Liver (tissue), 9 donors: Measurements from ENCODE around the gene TMEM215. TPM values are rescaled to one million over a fixed set of nuclear protein-coding genes. Genes with fewer than 3 reads are reported as not detected.

ENCODE experiments used
- DNase-seq: peaks from one replicate; pipeline ENCODE4 v3.0.0-alpha.2; 2017; ENCODE audit warnings: low spot score
- H3K27ac ChIP-seq, 2 donors: one replicate each; pipeline ENCODE4 v1.7.0; 2013; ENCODE audit warnings: inconsistent platforms in 2 of 2, low read length in 2 of 2, control low read depth in 1 of 2, low read depth in 1 of 2, mild to moderate bottlenecking in 1 of 2
- H3K27me3 ChIP-seq, 4 donors: one replicate each; pipeline versions ENCODE4 v1.6.1 to v1.7.0; 2013; ENCODE audit warnings: low read length in 3 of 4, inconsistent platforms in 1 of 4, mild to moderate bottlenecking in 1 of 4, moderate library complexity in 1 of 4; ENCODE audit not compliant: control insufficient read depth in 4 of 4, insufficient read depth in 4 of 4
- H3K36me3 ChIP-seq, 4 donors: one replicate each; pipeline versions ENCODE4 v1.6.1 to v1.7.0; 2013; ENCODE audit warnings: low read length in 3 of 4, mild to moderate bottlenecking in 3 of 4, low read depth in 1 of 4, moderate library complexity in 1 of 4; ENCODE audit not compliant: control insufficient read depth in 4 of 4, insufficient read depth in 3 of 4
- H3K4me1 ChIP-seq, 4 donors: one replicate each; pipeline versions ENCODE4 v1.6.1 to v1.7.0; 2013; ENCODE audit warnings: low read length in 3 of 4, mild to moderate bottlenecking in 3 of 4, moderate library complexity in 1 of 4; ENCODE audit not compliant: control insufficient read depth in 4 of 4, insufficient read depth in 4 of 4
- H3K4me3 ChIP-seq, 3 donors: one replicate each; pipeline versions ENCODE4 v1.6.1 to v1.7.0; 2013; ENCODE audit warnings: low read length in 3 of 3, control low read depth in 1 of 3, low read depth in 1 of 3, mild to moderate bottlenecking in 1 of 3
- H3K9ac ChIP-seq, 2 donors: one replicate each; pipeline ENCODE4 v1.7.0; 2013; ENCODE audit warnings: low read length in 2 of 2, mild to moderate bottlenecking in 2 of 2, moderate library complexity in 2 of 2, control low read depth in 1 of 2, low read depth in 1 of 2
- H3K9me3 ChIP-seq, 4 donors: one replicate each; pipeline versions ENCODE4 v1.6.1 to v1.7.0; 2013; ENCODE audit warnings: low read length in 3 of 4; ENCODE audit not compliant: control insufficient read depth in 4 of 4
- ATF3 ChIP-seq: IDR thresholded peaks from 2 replicates; pipeline ENCODE4 v1.6.1; 2016; ENCODE audit warnings: antibody characterized with exemption
- EGR1 ChIP-seq, 2 donors: IDR thresholded peaks; 2 replicates each; pipeline ENCODE4 v1.6.1; 2016 to 2018; ENCODE audit warnings: antibody characterized with exemption in 2 of 2, low read depth in 2 of 2
- FOXA1 ChIP-seq: IDR thresholded peaks from 2 replicates; pipeline ENCODE4 v1.6.1; 2016; ENCODE audit warnings: antibody characterized with exemption
- FOXA2 ChIP-seq: IDR thresholded peaks from 2 replicates; pipeline ENCODE4 v1.6.1; 2016; ENCODE audit warnings: antibody characterized with exemption
- GABPA ChIP-seq, 2 donors: IDR thresholded peaks in 1 of 2; conservative IDR thresholded peaks in 1 of 2; 2 replicates each; pipeline ENCODE4 v1.6.1; 2016; ENCODE audit warnings: antibody characterized with exemption in 2 of 2, mild to moderate bottlenecking in 1 of 2, moderate library complexity in 1 of 2
- HNF4A ChIP-seq, 2 donors: conservative IDR thresholded peaks; 2 replicates each; pipeline ENCODE4 v1.6.1; 2016; ENCODE audit warnings: antibody characterized with exemption in 2 of 2, mild to moderate bottlenecking in 2 of 2
- HNF4G ChIP-seq: IDR thresholded peaks from 2 replicates; pipeline ENCODE4 v1.6.1; 2016; ENCODE audit warnings: antibody characterized with exemption
- JUND ChIP-seq, 2 donors: IDR thresholded peaks; 2 replicates each; pipeline ENCODE4 v1.6.1; 2016; ENCODE audit warnings: antibody characterized with exemption in 2 of 2
- MAX ChIP-seq: IDR thresholded peaks from 2 replicates; pipeline ENCODE4 v1.6.1; 2016; ENCODE audit warnings: antibody characterized with exemption
- NR2F2 ChIP-seq: IDR thresholded peaks from 2 replicates; pipeline ENCODE4 v1.6.1; 2016; ENCODE audit warnings: antibody characterized with exemption
- RAD21 ChIP-seq, 2 donors: IDR thresholded peaks; 2 replicates each; pipeline ENCODE4 v1.6.1; 2016; ENCODE audit warnings: antibody characterized with exemption in 2 of 2, mild to moderate bottlenecking in 2 of 2
- RXRA ChIP-seq, 2 donors: IDR thresholded peaks; 2 replicates each; pipeline ENCODE4 v1.6.1; 2017 to 2018; ENCODE audit warnings: antibody characterized with exemption in 2 of 2, mild to moderate bottlenecking in 1 of 2
- SP1 ChIP-seq: IDR thresholded peaks from 2 replicates; pipeline ENCODE4 v1.6.1; 2018; ENCODE audit warnings: antibody characterized with exemption, mild to moderate bottlenecking
- TAF1 ChIP-seq: conservative IDR thresholded peaks from 2 replicates; pipeline ENCODE4 v1.6.1; 2016; ENCODE audit warnings: antibody characterized with exemption, mild to moderate bottlenecking
- YY1 ChIP-seq: IDR thresholded peaks from 2 replicates; pipeline ENCODE4 v1.6.1; 2016; ENCODE audit warnings: antibody characterized with exemption, mild to moderate bottlenecking
- ZBTB33 ChIP-seq: IDR thresholded peaks from 2 replicates; pipeline ENCODE4 v1.6.1; 2016; ENCODE audit warnings: antibody characterized with exemption
- WGBS: extraction: QIAGEN DNeasy Blood & Tissue Kit; methylation state at CpG from one replicate; pipeline ENCODE4 v1.1.7; 2013; 5-methylcytosine and 5-hydroxymethylcytosine counted together
- polyA plus RNA-seq, 2 donors: library from polyadenylated mRNA; stranded (reverse) in 1 of 2; unstranded in 1 of 2; fragments of 200-250 nt in 1 of 2; fragments of >200 nt in 1 of 2; fragmentation: Nextera tagmentation in 1 of 2; extraction: Ambion mirVana in 1 of 2; gene quantifications; one replicate each; pipeline versions ENCODE4 v1.2.1 to v1.2.3, GENCODE V29; 2013 to 2015
- total RNA-seq, 2 donors: library from RNA; depleted of rRNA; stranded (reverse); fragments of >200 nt; gene quantifications; one replicate each; pipeline ENCODE4 v1.2.3, GENCODE V29; 2014
- TF ChIP-seq, protein P1 (sequence below): fragments of 150-350 bp; IDR thresholded peaks from 2 replicates; pipeline ENCODE4 v1.5.1; 2017; ENCODE audit warnings: improper control_type of control experiment, low read depth, low read length; ENCODE audit not compliant: missing input control
- TF ChIP-seq, protein P2 (sequence below): IDR thresholded peaks from 2 replicates; pipeline ENCODE4 v1.6.1; 2016; ENCODE audit warnings: antibody characterized with exemption, mild to moderate bottlenecking
- donor health status: healthy.
- donor health status: healthy.
- donor health status: healthy.
- donor health status: healthy.
- donor health status: healthy.

The TMEM215 gene
- total and polyA plus RNA-seq, 4 donors: not detected

- no peak overlapping the region for H3K9ac ChIP-seq
- TF ChIP-seq JUND (IDR thresholded peaks at IDR 0.05): no peak
- no peak for TF ChIP-seq FOXA1
- TF ChIP-seq RXRA (IDR thresholded peaks at IDR 0.05): no peak
- no peak for TF ChIP-seq ZBTB33
- TF ChIP-seq, protein P1, sequence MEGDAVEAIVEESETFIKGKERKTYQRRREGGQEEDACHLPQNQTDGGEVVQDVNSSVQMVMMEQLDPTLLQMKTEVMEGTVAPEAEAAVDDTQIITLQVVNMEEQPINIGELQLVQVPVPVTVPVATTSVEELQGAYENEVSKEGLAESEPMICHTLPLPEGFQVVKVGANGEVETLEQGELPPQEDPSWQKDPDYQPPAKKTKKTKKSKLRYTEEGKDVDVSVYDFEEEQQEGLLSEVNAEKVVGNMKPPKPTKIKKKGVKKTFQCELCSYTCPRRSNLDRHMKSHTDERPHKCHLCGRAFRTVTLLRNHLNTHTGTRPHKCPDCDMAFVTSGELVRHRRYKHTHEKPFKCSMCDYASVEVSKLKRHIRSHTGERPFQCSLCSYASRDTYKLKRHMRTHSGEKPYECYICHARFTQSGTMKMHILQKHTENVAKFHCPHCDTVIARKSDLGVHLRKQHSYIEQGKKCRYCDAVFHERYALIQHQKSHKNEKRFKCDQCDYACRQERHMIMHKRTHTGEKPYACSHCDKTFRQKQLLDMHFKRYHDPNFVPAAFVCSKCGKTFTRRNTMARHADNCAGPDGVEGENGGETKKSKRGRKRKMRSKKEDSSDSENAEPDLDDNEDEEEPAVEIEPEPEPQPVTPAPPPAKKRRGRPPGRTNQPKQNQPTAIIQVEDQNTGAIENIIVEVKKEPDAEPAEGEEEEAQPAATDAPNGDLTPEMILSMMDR: no peak
- no peak for TF ChIP-seq YY1
- TF ChIP-seq MAX: no peak
- no peak for TF ChIP-seq ATF3
- TF ChIP-seq HNF4G: no peak
- TF ChIP-seq SP1: no peak
- TF ChIP-seq HNF4A (conservative IDR thresholded peaks at IDR 0.05): no peak
- TF ChIP-seq GABPA (IDR thresholded peaks at IDR 0.05 in 1 of 2, conservative IDR thresholded peaks at IDR 0.05 in 1 of 2): no peak
- no peak for TF ChIP-seq FOXA2
- no peak for TF ChIP-seq RAD21 (IDR thresholded peaks at IDR 0.05)
- TF ChIP-seq EGR1 (IDR thresholded peaks at IDR 0.05; ENCODE audit: low read depth in 2 of 2): no peak
- no peak for TF ChIP-seq TAF1
- TF ChIP-seq, protein P2, sequence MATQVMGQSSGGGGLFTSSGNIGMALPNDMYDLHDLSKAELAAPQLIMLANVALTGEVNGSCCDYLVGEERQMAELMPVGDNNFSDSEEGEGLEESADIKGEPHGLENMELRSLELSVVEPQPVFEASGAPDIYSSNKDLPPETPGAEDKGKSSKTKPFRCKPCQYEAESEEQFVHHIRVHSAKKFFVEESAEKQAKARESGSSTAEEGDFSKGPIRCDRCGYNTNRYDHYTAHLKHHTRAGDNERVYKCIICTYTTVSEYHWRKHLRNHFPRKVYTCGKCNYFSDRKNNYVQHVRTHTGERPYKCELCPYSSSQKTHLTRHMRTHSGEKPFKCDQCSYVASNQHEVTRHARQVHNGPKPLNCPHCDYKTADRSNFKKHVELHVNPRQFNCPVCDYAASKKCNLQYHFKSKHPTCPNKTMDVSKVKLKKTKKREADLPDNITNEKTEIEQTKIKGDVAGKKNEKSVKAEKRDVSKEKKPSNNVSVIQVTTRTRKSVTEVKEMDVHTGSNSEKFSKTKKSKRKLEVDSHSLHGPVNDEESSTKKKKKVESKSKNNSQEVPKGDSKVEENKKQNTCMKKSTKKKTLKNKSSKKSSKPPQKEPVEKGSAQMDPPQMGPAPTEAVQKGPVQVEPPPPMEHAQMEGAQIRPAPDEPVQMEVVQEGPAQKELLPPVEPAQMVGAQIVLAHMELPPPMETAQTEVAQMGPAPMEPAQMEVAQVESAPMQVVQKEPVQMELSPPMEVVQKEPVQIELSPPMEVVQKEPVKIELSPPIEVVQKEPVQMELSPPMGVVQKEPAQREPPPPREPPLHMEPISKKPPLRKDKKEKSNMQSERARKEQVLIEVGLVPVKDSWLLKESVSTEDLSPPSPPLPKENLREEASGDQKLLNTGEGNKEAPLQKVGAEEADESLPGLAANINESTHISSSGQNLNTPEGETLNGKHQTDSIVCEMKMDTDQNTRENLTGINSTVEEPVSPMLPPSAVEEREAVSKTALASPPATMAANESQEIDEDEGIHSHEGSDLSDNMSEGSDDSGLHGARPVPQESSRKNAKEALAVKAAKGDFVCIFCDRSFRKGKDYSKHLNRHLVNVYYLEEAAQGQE: no peak
- no peak for TF ChIP-seq NR2F2
- H3K9me3 ChIP-seq: no peaks in the 10 kb centered on the region
- no peak for DNase-seq
- no peak overlapping the region for H3K4me3 ChIP-seq
- no peaks in the 10 kb centered on the region for H3K4me1 ChIP-seq
- no peak overlapping the region for H3K27ac ChIP-seq
- no peaks in the 10 kb centered on the region for H3K36me3 ChIP-seq
- 79% methylated on average over 5 of the region's 5 CpGs for WGBS
- peaks cover 0 to 2% (median 1%) of the 10 kb centered on the region in 4 donors for H3K27me3 ChIP-seq
Measured at GRCh38 chr9:32828861-32829260, 45.5 kb downstream of the TMEM215 start.
